Transverse colon (tissue), 4 donors: ENCODE measurements around the gene TRAFD1. TPM values are rescaled to one million over a fixed set of nuclear protein-coding genes. Genes with fewer than 3 reads are reported as not detected.
A peak's percentile ranks its signal among the peaks of the same experiment; 100 is the strongest.
"Not testable (repeated sequence)": the region's sequence is repeated elsewhere in the genome, so short reads cannot be mapped to it uniquely, and the experiment has no call there.

Source experiments
- DNase-seq: peaks from one replicate; pipeline ENCODE4 v3.0.0-alpha.2; 2019
- H3K27ac ChIP-seq, 4 donors: fragments of 200-600 bp; sonication (generic); 2 replicates each; pipeline ENCODE4 v1.5.1; 2016 to 2018; ENCODE audit warnings: inconsistent platforms in 4 of 4
- H3K27me3 ChIP-seq: fragments of 200-600 bp; sonication (generic); 2 replicates; pipeline ENCODE4 v1.5.1; 2017; ENCODE audit warnings: inconsistent platforms
- H3K36me3 ChIP-seq, 4 donors: fragments of 200-600 bp; sonication (generic); 2 replicates each; pipeline ENCODE4 v1.5.1; 2017 to 2019; ENCODE audit warnings: inconsistent platforms in 4 of 4
- H3K4me1 ChIP-seq, 4 donors: fragments of 200-600 bp; sonication (generic); 2 replicates each; pipeline ENCODE4 v1.5.1; 2017 to 2020; ENCODE audit warnings: inconsistent platforms in 4 of 4
- H3K4me3 ChIP-seq, 4 donors: fragments of 200-600 bp; sonication (generic); 1 replicate in 1 of 4; 2 replicates in 3 of 4; pipeline versions ENCODE4 v1.5.1 to v1.6.1; 2017 to 2019; ENCODE audit warnings: inconsistent platforms in 4 of 4
- H3K9me3 ChIP-seq, 2 donors: fragments of 200-600 bp; sonication (generic); 2 replicates each; pipeline ENCODE4 v1.5.1; 2017 to 2019; ENCODE audit warnings: inconsistent platforms in 2 of 2
- CTCF ChIP-seq, 5 experiments: fragments of 200-600 bp in 3 of 5; fragments of 450-650 bp in 2 of 5; sonication (generic) in 3 of 5; IDR thresholded peaks; 1 replicate in 2 of 5; 2 replicates in 3 of 5; pipeline ENCODE4 v1.5.1; 2016 to 2017; ENCODE audit warnings: antibody characterized with exemption in 5 of 5, inconsistent platforms in 3 of 5, mild to moderate bottlenecking in 2 of 5, moderate library complexity in 1 of 5
- EP300 ChIP-seq: sonication (generic); formaldehyde crosslinking; IDR thresholded peaks from one replicate; pipeline ENCODE4 v1.6.1; 2017; ENCODE audit warnings: antibody characterized with exemption, low read depth
- POLR2A ChIP-seq: fragments of 450-650 bp; IDR thresholded peaks from one replicate; pipeline ENCODE4 v1.6.1; 2016; ENCODE audit warnings: antibody characterized with exemption, mild to moderate bottlenecking, moderate library complexity
- POLR2AphosphoS5 ChIP-seq, 3 donors: sonication (generic); formaldehyde crosslinking; IDR thresholded peaks; one replicate each; pipeline ENCODE4 v1.6.1; 2016; ENCODE audit warnings: antibody characterized with exemption in 3 of 3
- WGBS, 2 donors: methylation state at CpG; one replicate each; pipeline ENCODE4 v1.1.5; 2018; ENCODE audit warnings: low coverage in 1 of 2; 5-methylcytosine and 5-hydroxymethylcytosine counted together
- in situ Hi-C, 4 donors: fragments of 200-750 bp; cut with MboI; loops; one replicate each; pipeline versions ENCODE4 v1.15.0 to v1.15.1; 2017; ENCODE audit warnings: low sequenced_read_pairs in 3 of 4, low pct_ligation_motif_present in 1 of 4, low pct_unique_long_range_greater_than_20kb in 1 of 4
- intact Hi-C: fragments of 100-400 bp; cut with DNase I; formaldehyde crosslinking; loops from one replicate; pipeline ENCODE4 v1.15.1; 2023; ENCODE audit warnings: low total_unique reads
- total RNA-seq, 4 donors: library from RNA; depleted of rRNA; stranded (reverse); fragments of >200 nt; gene quantifications; one replicate each; pipeline ENCODE4 v1.1.0, GENCODE V29; 2016

TRAFD1 gene
- total RNA-seq, 4 donors from 2014 or later = 15.3 to 36.8 (median 31.1) TPM

GRCh38 chr12:112108202-112109079 is 16.9 kb upstream of the TRAFD1 start, which contains the start of gene NAA25:
TSS of gene NAA25 (minus strand) at chr12:112108783. CDS start at chr12:112108773, 10 bp downstream.
- intact Hi-C loops = no loop called here
- in situ Hi-C loops = no loop called here
- WGBS, 2 donors = 0 to 1% methylated on average over 1 to 46 of the region's 74 CpGs

GRCh38 chr12:112110787-112111662 is 14.3 kb upstream of the TRAFD1 start:
- in situ Hi-C loops = not testable (repeated sequence)

More at GRCh38 chr12:112108202-112109079, 16.9 kb upstream of the TRAFD1 start, which contains the start of gene NAA25:
- Histone ChIP-seq H3K27ac (peak within 1 kb of the TSS; percentile 91 to 99 (median 94)), H3K9me3 (no peaks in the 10 kb centered on the region), H3K36me3 (no peaks in the 10 kb centered on the region), H3K4me1 (peaks cover 3 to 31% (median 18%) of the 10 kb centered on the region in 4 donors), H3K27me3 (no peaks in the 10 kb centered on the region), H3K4me3 (peak within 1 kb of the TSS; percentile 67 to 94 (median 78))
- peak; percentile 90 for DNase-seq
- TF ChIP-seq POLR2A (no peak), POLR2AphosphoS5 (IDR thresholded peaks at IDR 0.05) (peak; percentile 29 to 52 (median 44)), EP300 (no peak), CTCF (IDR thresholded peaks at IDR 0.05) (no peak)

GRCh38 chr12:112111931-112112330 is 13.4 kb upstream of the TRAFD1 start:
- Histone ChIP-seq H3K27ac (no peak overlapping the region), H3K27me3 (no peaks in the 10 kb centered on the region), H3K9me3 (no peaks in the 10 kb centered on the region), H3K4me1 (peaks cover 3 to 26% (median 18%) of the 10 kb centered on the region in 4 donors), H3K4me3 (no peak overlapping the region), H3K36me3 (no peaks in the 10 kb centered on the region)
- intact Hi-C loops (no loop called here), in situ Hi-C loops (no loop called here)
- TF ChIP-seq CTCF (IDR thresholded peaks at IDR 0.05) = no peak
- TF ChIP-seq POLR2A = no peak
- no peak for TF ChIP-seq POLR2AphosphoS5 (IDR thresholded peaks at IDR 0.05)
- no peak for TF ChIP-seq EP300
- DNase-seq = no peak
- 82% methylated on average over 5 of the region's 5 CpGs for WGBS, 2 donors

More at GRCh38 chr12:112110787-112111662, 14.3 kb upstream of the TRAFD1 start:
- H3K4me3 ChIP-seq, H3K27ac ChIP-seq, intact Hi-C loops, DNase-seq, H3K27me3 ChIP-seq, H3K36me3 ChIP-seq, H3K9me3 ChIP-seq: not testable (repeated sequence)
- H3K4me1 ChIP-seq = peaks cover 3 to 26% (median 18%) of the 10 kb centered on the region in 4 donors
- 87 to 100% methylated on average over 3 to 20 of the region's 20 CpGs for WGBS, 2 donors

- Histone ChIP-seq H3K36me3 (no peaks in the 10 kb centered on the region), H3K27ac (no peak overlapping the region), H3K9me3 (no peaks in the 10 kb centered on the region), H3K27me3 (no peaks in the 10 kb centered on the region), H3K4me1 (peaks cover 3 to 24% (median 12%) of the 10 kb centered on the region in 4 donors), H3K4me3 (no peak overlapping the region)
- DNase-seq = no peak
- TF ChIP-seq POLR2A = no peak
- TF ChIP-seq CTCF (IDR thresholded peaks at IDR 0.05) = no peak
- no peak for TF ChIP-seq POLR2AphosphoS5 (IDR thresholded peaks at IDR 0.05)
- TF ChIP-seq EP300 = no peak
- intact Hi-C loops (no loop called here), in situ Hi-C loops (no loop called here)
- WGBS, 2 donors = 57 to 88% methylated on average over 2 to 6 of the region's 6 CpGs
Measured at GRCh38 chr12:112112409-112113133, 12.8 kb upstream of the TRAFD1 start.
